Liver (tissue), 3 donors: Measurements from ENCODE around the gene LCN12.

ENCODE experiments used
- ATF3 ChIP-seq: IDR thresholded peaks from 2 replicates; pipeline ENCODE4 v1.6.1; 2016; ENCODE audit warnings: antibody characterized with exemption
- CTCF ChIP-seq: fragments of 150-350 bp; IDR thresholded peaks from 2 replicates; pipeline ENCODE4 v1.5.1; 2017; ENCODE audit warnings: improper control_type of control experiment, low read depth, low read length; ENCODE audit not compliant: missing input control
- EGR1 ChIP-seq, 2 donors: IDR thresholded peaks; 2 replicates each; pipeline ENCODE4 v1.6.1; 2016 to 2018; ENCODE audit warnings: antibody characterized with exemption in 2 of 2, low read depth in 2 of 2
- NR2F2 ChIP-seq: IDR thresholded peaks from 2 replicates; pipeline ENCODE4 v1.6.1; 2016; ENCODE audit warnings: antibody characterized with exemption
- TAF1 ChIP-seq: conservative IDR thresholded peaks from 2 replicates; pipeline ENCODE4 v1.6.1; 2016; ENCODE audit warnings: antibody characterized with exemption, mild to moderate bottlenecking
- YY1 ChIP-seq: IDR thresholded peaks from 2 replicates; pipeline ENCODE4 v1.6.1; 2016; ENCODE audit warnings: antibody characterized with exemption, mild to moderate bottlenecking
- donor health status: healthy.
- donor health status: healthy.

GRCh38 chr9:136978073-136978864, 26.2 kb downstream of the LCN12 start:
- no peak for TF ChIP-seq ATF3
- TF ChIP-seq EGR1 (IDR thresholded peaks at IDR 0.05; ENCODE audit: low read depth in 2 of 2): no peak
- no peak for TF ChIP-seq CTCF
- TF ChIP-seq TAF1: no peak
- TF ChIP-seq NR2F2: no peak
- TF ChIP-seq YY1: no peak
